ENCODE results near the gene MAST2. TPM values are rescaled to one million over a fixed set of nuclear protein-coding genes. Genes with fewer than 3 reads are reported as not detected.

The MAST2 gene
- total and polyA plus RNA-seq, 2 of the 4 experiments (the other 2 are of a cell fraction), result 14.2 to 41.0 TPM

DNA sequence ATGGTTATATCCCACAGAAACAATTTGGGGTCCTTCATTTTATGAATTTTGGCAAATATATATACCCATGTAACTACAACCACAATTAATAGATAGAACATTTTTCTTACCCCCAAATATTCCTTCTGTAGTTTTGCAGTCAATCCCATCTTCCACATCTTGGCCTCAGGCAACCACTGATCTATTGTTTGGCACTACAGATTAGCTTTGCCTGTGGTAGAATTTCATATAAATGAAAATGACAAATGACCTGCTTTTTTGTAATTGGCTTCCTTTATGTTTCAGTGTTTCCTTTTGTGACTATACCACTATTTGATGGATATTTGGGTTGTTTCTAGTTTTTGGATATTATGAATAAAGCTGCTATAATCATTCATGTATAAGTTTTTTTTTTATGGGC, 91.5 kb downstream of the MAST2 start:
- TF ChIP-seq MXI1 (IDR thresholded peaks at IDR 0.05; ENCODE audit: borderline replicate concordance, low read depth, low read length) (no peak), FOS (IDR thresholded peaks at IDR 0.05; ENCODE audit: low read depth, low read length) (no peak), NFE2L2 (IDR thresholded peaks at IDR 0.05; ENCODE audit: low read depth, low read length) (no peak), RCOR1 (IDR thresholded peaks at IDR 0.05; ENCODE audit: insufficient replicate concordance, low read length) (no peak), CEBPB (IDR thresholded peaks at IDR 0.05; ENCODE audit: low read depth, low read length) (no peak), CHD1 (IDR thresholded peaks at IDR 0.05; ENCODE audit: low read depth, low read length) (no peak), RAD21 (IDR thresholded peaks at IDR 0.05; ENCODE audit: low read length) (no peak), MAZ (IDR thresholded peaks at IDR 0.05; ENCODE audit: borderline replicate concordance, low read depth, low read length) (no peak), POLR2A (IDR thresholded peaks at IDR 0.05; ENCODE audit: low read depth, low read length) (no peak), MAFK (IDR thresholded peaks at IDR 0.05; ENCODE audit: low read depth, low read length) (no peak)
- TF ChIP-seq, protein P1, sequence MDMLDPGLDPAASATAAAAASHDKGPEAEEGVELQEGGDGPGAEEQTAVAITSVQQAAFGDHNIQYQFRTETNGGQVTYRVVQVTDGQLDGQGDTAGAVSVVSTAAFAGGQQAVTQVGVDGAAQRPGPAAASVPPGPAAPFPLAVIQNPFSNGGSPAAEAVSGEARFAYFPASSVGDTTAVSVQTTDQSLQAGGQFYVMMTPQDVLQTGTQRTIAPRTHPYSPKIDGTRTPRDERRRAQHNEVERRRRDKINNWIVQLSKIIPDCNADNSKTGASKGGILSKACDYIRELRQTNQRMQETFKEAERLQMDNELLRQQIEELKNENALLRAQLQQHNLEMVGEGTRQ (IDR thresholded peaks at IDR 0.05; ENCODE audit: low read depth, low read length), result no peak
- TF ChIP-seq, protein P2, sequence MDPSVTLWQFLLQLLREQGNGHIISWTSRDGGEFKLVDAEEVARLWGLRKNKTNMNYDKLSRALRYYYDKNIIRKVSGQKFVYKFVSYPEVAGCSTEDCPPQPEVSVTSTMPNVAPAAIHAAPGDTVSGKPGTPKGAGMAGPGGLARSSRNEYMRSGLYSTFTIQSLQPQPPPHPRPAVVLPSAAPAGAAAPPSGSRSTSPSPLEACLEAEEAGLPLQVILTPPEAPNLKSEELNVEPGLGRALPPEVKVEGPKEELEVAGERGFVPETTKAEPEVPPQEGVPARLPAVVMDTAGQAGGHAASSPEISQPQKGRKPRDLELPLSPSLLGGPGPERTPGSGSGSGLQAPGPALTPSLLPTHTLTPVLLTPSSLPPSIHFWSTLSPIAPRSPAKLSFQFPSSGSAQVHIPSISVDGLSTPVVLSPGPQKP (IDR thresholded peaks at IDR 0.05; ENCODE audit: borderline replicate concordance, low read depth, low read length), result no peak
- TF ChIP-seq, protein P3, sequence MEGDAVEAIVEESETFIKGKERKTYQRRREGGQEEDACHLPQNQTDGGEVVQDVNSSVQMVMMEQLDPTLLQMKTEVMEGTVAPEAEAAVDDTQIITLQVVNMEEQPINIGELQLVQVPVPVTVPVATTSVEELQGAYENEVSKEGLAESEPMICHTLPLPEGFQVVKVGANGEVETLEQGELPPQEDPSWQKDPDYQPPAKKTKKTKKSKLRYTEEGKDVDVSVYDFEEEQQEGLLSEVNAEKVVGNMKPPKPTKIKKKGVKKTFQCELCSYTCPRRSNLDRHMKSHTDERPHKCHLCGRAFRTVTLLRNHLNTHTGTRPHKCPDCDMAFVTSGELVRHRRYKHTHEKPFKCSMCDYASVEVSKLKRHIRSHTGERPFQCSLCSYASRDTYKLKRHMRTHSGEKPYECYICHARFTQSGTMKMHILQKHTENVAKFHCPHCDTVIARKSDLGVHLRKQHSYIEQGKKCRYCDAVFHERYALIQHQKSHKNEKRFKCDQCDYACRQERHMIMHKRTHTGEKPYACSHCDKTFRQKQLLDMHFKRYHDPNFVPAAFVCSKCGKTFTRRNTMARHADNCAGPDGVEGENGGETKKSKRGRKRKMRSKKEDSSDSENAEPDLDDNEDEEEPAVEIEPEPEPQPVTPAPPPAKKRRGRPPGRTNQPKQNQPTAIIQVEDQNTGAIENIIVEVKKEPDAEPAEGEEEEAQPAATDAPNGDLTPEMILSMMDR (conservative IDR thresholded peaks at IDR 0.05; ENCODE audit: low read depth, low read length), result no peak
- H2AK5ac ChIP-seq (ENCODE audit: low read depth, low read length), result no peak overlapping the region
- in situ Hi-C loops (cut with MboI; ENCODE audit: low sequenced_read_pairs), result no loop called here
- BruUV-seq (replicated peaks), result no TSS peak
- H4K8ac ChIP-seq (ENCODE audit: low read depth in 2 of 2, low read length in 2 of 2), result no peak overlapping the region
- H3K9me3 ChIP-seq (ENCODE audit: control insufficient read depth, insufficient read depth, low read length), result no peaks in the 10 kb centered on the region
- no peak overlapping the region for H2BK120ac ChIP-seq (ENCODE audit: low read depth, low read length)
- POLR2A ChIA-PET (ENCODE audit: unreplicated experiment), result no interaction called here
- no peak overlapping the region for H4K91ac ChIP-seq (ENCODE audit: insufficient read depth, low read depth, low read length)
- no peaks in the 10 kb centered on the region for H3K27me3 ChIP-seq (ENCODE audit: control insufficient read depth, insufficient read depth, low read length)
- CTCF ChIA-PET, result no interaction called here
- H2AFZ ChIP-seq (replicated peaks; ENCODE audit: low read length, poor library complexity), result no peak overlapping the region
- DNase-seq, result no peak
- no peaks in the 10 kb centered on the region for H3K9me1 ChIP-seq (ENCODE audit: insufficient read depth, low read length)
- no peak overlapping the region for H3K23ac ChIP-seq (ENCODE audit: low read depth, low read length)
- H4K20me1 ChIP-seq (ENCODE audit: insufficient read depth, low read length), result no peaks in the 10 kb centered on the region
- H3K18ac ChIP-seq (ENCODE audit: low read depth, low read length), result no peak overlapping the region
- H2BK20ac ChIP-seq (ENCODE audit: low read depth, low read length), result no peak overlapping the region
- H4K5ac ChIP-seq (ENCODE audit: low read depth, low read length), result no peak overlapping the region
- H3K9ac ChIP-seq (ENCODE audit: low read depth, low read length), result no peak overlapping the region
- no peak overlapping the region for H3K14ac ChIP-seq (replicated peaks; ENCODE audit: low read depth, low read length)
- no peaks in the 10 kb centered on the region for H3K36me3 ChIP-seq (ENCODE audit: control insufficient read depth, insufficient read depth, low read length)
- H3K4ac ChIP-seq (ENCODE audit: low read depth, low read length), result no peak overlapping the region
- intact Hi-C loops (cut with micrococcal nuclease), result no loop called here
- dilution Hi-C loops (cut with HindIII; ENCODE audit: low sequenced_read_pairs, unreplicated experiment), result no loop called here
- peaks cover 4% of the 10 kb centered on the region; the same call in 1 of the 2 replicates for H3K4me1 ChIP-seq (ENCODE audit: control insufficient read depth, insufficient read depth, low read length)
- no peak for ATAC-seq (ENCODE audit: low read depth)
- no peak overlapping the region for H3K4me2 ChIP-seq (ENCODE audit: low read depth, low read length)
- no peak overlapping the region for H3K56ac ChIP-seq (ENCODE audit: extremely low read depth, insufficient read depth, low read length)
- no peak overlapping the region for H3K27ac ChIP-seq (ENCODE audit: insufficient read depth, low read length)
- H2AK9ac ChIP-seq (replicated peaks; ENCODE audit: low read depth, low read length, poor library complexity), result no peak overlapping the region
- H2BK5ac ChIP-seq (ENCODE audit: low read depth, low read length, poor library complexity, severe bottlenecking), result no peak overlapping the region
- no peak overlapping the region for H3K4me3 ChIP-seq (ENCODE audit: insufficient read depth, low read depth, low read length)
- H2BK15ac ChIP-seq (ENCODE audit: low read depth, low read length), result no peak overlapping the region
- peaks cover 28 to 37% of the 10 kb centered on the region in 2 experiments for H3K79me1 ChIP-seq (ENCODE audit: low read depth in 1 of 2, low read length in 2 of 2)

Measured in IMR-90 (cell line).